ENCODE measurements around the gene FRMPD4. TPM values are rescaled to one million over a fixed set of nuclear protein-coding genes. Genes with fewer than 3 reads are reported as not detected.

The FRMPD4 gene
- total and polyA plus RNA-seq, 9 donors = 0.01 to 0.20 (median 0.05) TPM; not detected in 6

GRCh38 chrX:12308420-12308819 lies 170.1 kb downstream of the FRMPD4 start:
- DNase-seq = no peak
- no peak overlapping the region for H3K27ac ChIP-seq
- no peak overlapping the region for H3K4me3 ChIP-seq
- H3K4me1 ChIP-seq (ENCODE audit: insufficient read depth) = no peaks in the 10 kb centered on the region
- no peak for TF ChIP-seq POLR2A (IDR thresholded peaks at IDR 0.05)
- TF ChIP-seq, protein P1, sequence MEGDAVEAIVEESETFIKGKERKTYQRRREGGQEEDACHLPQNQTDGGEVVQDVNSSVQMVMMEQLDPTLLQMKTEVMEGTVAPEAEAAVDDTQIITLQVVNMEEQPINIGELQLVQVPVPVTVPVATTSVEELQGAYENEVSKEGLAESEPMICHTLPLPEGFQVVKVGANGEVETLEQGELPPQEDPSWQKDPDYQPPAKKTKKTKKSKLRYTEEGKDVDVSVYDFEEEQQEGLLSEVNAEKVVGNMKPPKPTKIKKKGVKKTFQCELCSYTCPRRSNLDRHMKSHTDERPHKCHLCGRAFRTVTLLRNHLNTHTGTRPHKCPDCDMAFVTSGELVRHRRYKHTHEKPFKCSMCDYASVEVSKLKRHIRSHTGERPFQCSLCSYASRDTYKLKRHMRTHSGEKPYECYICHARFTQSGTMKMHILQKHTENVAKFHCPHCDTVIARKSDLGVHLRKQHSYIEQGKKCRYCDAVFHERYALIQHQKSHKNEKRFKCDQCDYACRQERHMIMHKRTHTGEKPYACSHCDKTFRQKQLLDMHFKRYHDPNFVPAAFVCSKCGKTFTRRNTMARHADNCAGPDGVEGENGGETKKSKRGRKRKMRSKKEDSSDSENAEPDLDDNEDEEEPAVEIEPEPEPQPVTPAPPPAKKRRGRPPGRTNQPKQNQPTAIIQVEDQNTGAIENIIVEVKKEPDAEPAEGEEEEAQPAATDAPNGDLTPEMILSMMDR (IDR thresholded peaks at IDR 0.05) = no peak
- WGBS, 3 donors = 48 to 70% (median 66%) methylated on average over 4 of the region's 4 CpGs
- intact Hi-C loops (cut with DNase I) = no loop called here
- H3K36me3 ChIP-seq = no peaks in the 10 kb centered on the region
- H3K27me3 ChIP-seq = no peaks in the 10 kb centered on the region
- H3K9me3 ChIP-seq = no peaks in the 10 kb centered on the region

DNA sequence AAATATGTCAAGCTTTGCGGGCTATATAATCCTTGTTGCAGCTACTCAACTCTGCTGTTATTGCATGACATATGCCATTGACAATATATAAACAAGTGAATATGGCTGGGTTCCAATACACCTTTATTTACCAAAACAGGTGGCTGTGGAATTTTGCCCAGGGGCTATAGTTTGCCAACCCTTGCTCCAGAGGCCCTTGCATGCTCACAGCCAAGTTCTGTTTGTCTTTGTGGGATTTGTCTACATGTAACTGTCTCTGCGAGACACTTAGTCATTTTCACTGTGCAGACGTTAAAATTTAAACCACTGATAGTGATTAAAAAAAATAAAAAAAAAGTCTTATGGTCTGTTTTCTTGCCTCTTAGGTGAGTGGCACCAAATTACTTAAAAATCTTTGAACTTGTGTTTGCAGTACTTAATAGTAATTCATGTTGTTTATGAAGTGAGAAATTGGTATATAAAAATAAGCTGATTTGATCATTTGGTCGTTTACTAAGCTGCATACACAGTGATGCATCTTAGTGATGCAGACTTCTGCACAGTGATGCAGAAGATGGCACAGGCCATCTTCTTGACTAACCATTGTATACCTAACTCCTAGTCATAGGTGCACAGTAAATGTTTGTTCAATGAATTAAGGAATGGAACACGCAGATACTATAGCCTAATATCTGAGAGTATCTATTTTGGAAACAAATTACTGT lies 170.9 kb downstream of the FRMPD4 start:
- Histone ChIP-seq H3K27ac (no peak overlapping the region), H3K4me3 (no peak overlapping the region), H3K4me1 (ENCODE audit: insufficient read depth) (no peaks in the 10 kb centered on the region), H3K36me3 (no peaks in the 10 kb centered on the region), H3K9me3 (no peaks in the 10 kb centered on the region), H3K27me3 (no peaks in the 10 kb centered on the region)
- TF ChIP-seq EP300 (IDR thresholded peaks at IDR 0.05) = no peak
- no peak for TF ChIP-seq POLR2A (IDR thresholded peaks at IDR 0.05)
- TF ChIP-seq, protein P1 (IDR thresholded peaks at IDR 0.05) = no peak
- intact Hi-C loops (cut with DNase I) = no loop called here
- DNase-seq = no peak
- WGBS, 3 donors = 60 to 71% (median 61%) methylated on average over 5 of the region's 5 CpGs

DNA sequence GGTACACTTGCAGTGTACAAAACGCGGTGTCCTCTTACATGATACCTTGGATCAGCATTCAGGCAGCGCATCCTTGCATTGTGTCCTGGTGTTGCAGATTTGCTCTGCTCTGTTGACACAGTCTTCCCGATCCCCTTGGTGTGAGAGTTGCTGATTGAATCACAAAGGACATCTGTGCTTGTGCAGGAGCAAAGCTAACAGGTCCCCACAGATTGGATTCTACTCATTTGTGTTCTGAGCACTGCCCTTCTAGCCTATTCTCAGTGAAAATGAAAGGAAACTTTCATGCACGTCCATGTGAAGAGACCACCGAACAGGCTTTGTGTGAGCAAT lies 171.4 kb downstream of the FRMPD4 start:
- 56 to 66% (median 57%) methylated on average over 6 of the region's 6 CpGs for WGBS, 3 donors
- no peak for DNase-seq
- no peaks in the 10 kb centered on the region for H3K36me3 ChIP-seq
- intact Hi-C loops (cut with DNase I) = no loop called here
- no peaks in the 10 kb centered on the region for H3K27me3 ChIP-seq
- no peaks in the 10 kb centered on the region for H3K9me3 ChIP-seq
- H3K4me3 ChIP-seq = no peak overlapping the region
- no peak overlapping the region for H3K27ac ChIP-seq
- TF ChIP-seq EP300 (IDR thresholded peaks at IDR 0.05) (no peak), POLR2A (IDR thresholded peaks at IDR 0.05) (no peak)
- TF ChIP-seq, protein P1 (IDR thresholded peaks at IDR 0.05) = no peak
- no peaks in the 10 kb centered on the region for H3K4me1 ChIP-seq (ENCODE audit: insufficient read depth)

GRCh38 chrX:12314651-12315050 lies 176.4 kb downstream of the FRMPD4 start:
- H3K9me3 ChIP-seq = no peaks in the 10 kb centered on the region
- H3K4me1 ChIP-seq (ENCODE audit: insufficient read depth) = no peaks in the 10 kb centered on the region
- no peaks in the 10 kb centered on the region for H3K36me3 ChIP-seq
- H3K27ac ChIP-seq = no peak overlapping the region
- no peaks in the 10 kb centered on the region for H3K27me3 ChIP-seq
- intact Hi-C loops (cut with DNase I) = no loop called here
- TF ChIP-seq, protein P1 (IDR thresholded peaks at IDR 0.05) = no peak
- no peak overlapping the region for H3K4me3 ChIP-seq
- no peak for DNase-seq
